Measurements from ENCODE around the gene SULT1B1. TPM values are rescaled to one million over a fixed set of nuclear protein-coding genes. Genes with fewer than 3 reads are reported as not detected.

The SULT1B1 gene
- total RNA-seq, 1 experiment from 2014 or later = 0.04 TPM

DNA sequence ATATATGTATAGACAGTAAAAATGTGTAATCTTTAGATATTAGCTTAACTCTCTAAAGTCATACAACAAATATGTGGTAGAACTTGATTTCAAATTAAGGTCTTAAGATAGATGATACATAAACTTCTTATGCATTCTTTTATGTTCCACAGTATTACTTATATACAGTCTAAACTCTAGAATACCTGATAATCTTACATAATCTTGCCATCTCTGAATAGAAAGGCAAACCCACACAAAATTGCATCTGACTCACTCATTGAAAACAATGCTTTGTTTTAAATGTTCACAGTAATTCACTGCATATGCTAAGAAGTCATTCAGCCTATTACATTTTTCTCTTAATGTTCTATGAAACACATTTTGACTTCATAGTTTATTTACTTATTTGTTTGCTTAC is 10.1 kb downstream of the SULT1B1 start (continued):
- no peak for TF ChIP-seq OVOL2 (CRISPR knock-in tag; IDR thresholded peaks at IDR 0.05; ENCODE audit: borderline replicate concordance)
- TF ChIP-seq, protein P1, sequence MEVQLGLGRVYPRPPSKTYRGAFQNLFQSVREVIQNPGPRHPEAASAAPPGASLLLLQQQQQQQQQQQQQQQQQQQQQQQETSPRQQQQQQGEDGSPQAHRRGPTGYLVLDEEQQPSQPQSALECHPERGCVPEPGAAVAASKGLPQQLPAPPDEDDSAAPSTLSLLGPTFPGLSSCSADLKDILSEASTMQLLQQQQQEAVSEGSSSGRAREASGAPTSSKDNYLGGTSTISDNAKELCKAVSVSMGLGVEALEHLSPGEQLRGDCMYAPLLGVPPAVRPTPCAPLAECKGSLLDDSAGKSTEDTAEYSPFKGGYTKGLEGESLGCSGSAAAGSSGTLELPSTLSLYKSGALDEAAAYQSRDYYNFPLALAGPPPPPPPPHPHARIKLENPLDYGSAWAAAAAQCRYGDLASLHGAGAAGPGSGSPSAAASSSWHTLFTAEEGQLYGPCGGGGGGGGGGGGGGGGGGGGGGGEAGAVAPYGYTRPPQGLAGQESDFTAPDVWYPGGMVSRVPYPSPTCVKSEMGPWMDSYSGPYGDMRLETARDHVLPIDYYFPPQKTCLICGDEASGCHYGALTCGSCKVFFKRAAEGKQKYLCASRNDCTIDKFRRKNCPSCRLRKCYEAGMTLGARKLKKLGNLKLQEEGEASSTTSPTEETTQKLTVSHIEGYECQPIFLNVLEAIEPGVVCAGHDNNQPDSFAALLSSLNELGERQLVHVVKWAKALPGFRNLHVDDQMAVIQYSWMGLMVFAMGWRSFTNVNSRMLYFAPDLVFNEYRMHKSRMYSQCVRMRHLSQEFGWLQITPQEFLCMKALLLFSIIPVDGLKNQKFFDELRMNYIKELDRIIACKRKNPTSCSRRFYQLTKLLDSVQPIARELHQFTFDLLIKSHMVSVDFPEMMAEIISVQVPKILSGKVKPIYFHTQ (CRISPR knock-in tag; IDR thresholded peaks at IDR 0.05) = no peak
- no peak for TF ChIP-seq SP1 (CRISPR knock-in tag; conservative IDR thresholded peaks at IDR 0.05)
- TF ChIP-seq ESRRA (CRISPR knock-in tag; IDR thresholded peaks at IDR 0.05; ENCODE audit: borderline replicate concordance) = no peak
- no peak for TF ChIP-seq FOXP1 (CRISPR knock-in tag; IDR thresholded peaks at IDR 0.05; ENCODE audit: borderline replicate concordance)
- no peak for TF ChIP-seq MXD4 (CRISPR knock-in tag; IDR thresholded peaks at IDR 0.05; ENCODE audit: borderline replicate concordance)
- TF ChIP-seq ZNF121 (CRISPR knock-in tag; IDR thresholded peaks at IDR 0.05) = no peak
- TF ChIP-seq FOXJ3 (CRISPR knock-in tag; IDR thresholded peaks at IDR 0.05; ENCODE audit: borderline replicate concordance) = no peak
- TF ChIP-seq, protein P2, sequence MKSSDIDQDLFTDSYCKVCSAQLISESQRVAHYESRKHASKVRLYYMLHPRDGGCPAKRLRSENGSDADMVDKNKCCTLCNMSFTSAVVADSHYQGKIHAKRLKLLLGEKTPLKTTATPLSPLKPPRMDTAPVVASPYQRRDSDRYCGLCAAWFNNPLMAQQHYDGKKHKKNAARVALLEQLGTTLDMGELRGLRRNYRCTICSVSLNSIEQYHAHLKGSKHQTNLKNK (CRISPR knock-in tag; IDR thresholded peaks at IDR 0.05) = no peak
- TF ChIP-seq, protein P3, sequence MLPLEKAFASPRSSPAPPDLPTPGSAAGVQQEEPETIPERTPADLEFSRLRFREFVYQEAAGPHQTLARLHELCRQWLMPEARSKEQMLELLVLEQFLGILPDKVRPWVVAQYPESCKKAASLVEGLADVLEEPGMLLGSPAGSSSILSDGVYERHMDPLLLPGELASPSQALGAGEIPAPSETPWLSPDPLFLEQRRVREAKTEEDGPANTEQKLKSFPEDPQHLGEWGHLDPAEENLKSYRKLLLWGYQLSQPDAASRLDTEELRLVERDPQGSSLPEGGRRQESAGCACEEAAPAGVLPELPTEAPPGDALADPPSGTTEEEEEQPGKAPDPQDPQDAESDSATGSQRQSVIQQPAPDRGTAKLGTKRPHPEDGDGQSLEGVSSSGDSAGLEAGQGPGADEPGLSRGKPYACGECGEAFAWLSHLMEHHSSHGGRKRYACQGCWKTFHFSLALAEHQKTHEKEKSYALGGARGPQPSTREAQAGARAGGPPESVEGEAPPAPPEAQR (CRISPR knock-in tag; IDR thresholded peaks at IDR 0.05) = no peak
- TF ChIP-seq ZNF263 (CRISPR knock-in tag; IDR thresholded peaks at IDR 0.05; ENCODE audit: low read depth) = no peak
- no peak for TF ChIP-seq ETV6 (CRISPR knock-in tag; IDR thresholded peaks at IDR 0.05)

DNA sequence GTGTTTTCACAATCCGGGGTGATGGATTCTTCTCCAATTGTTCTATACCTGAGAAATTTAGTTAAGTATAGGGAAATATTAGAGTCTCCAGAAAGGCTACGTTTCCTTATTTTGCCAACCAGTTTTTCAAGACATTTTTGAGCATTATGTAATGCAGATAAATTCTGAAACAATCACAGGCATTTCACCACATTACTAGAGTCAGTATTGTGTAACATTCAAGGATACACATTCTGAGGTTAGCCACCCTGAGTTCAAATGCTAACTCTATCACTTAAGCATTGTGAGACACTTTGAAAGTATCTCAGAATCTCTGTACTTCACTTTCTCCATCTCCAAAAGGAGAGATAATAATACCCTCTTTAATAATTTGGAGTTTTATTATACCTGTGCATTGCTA is 10.6 kb downstream of the SULT1B1 start:
- no peaks in the 10 kb centered on the region for H3K27me3 Mint-ChIP-seq (ENCODE audit: low read depth)
- no peaks in the 10 kb centered on the region for H3K36me3 Mint-ChIP-seq
- TF ChIP-seq ZNF416 (CRISPR knock-in tag; IDR thresholded peaks at IDR 0.05) = no peak
- TF ChIP-seq, protein P4, sequence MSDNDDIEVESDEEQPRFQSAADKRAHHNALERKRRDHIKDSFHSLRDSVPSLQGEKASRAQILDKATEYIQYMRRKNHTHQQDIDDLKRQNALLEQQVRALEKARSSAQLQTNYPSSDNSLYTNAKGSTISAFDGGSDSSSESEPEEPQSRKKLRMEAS (CRISPR knock-in tag; IDR thresholded peaks at IDR 0.05) = no peak
- TF ChIP-seq FOXP1 (CRISPR knock-in tag; IDR thresholded peaks at IDR 0.05; ENCODE audit: borderline replicate concordance) = no peak
- no peak for TF ChIP-seq CDX4 (CRISPR knock-in tag; IDR thresholded peaks at IDR 0.05; ENCODE audit: borderline replicate concordance)
- TF ChIP-seq TEAD1 (CRISPR knock-in tag; IDR thresholded peaks at IDR 0.05) = no peak
- no peak for TF ChIP-seq PRRX2 (CRISPR knock-in tag; IDR thresholded peaks at IDR 0.05)
- ATAC-seq (no peak), DNase-seq (ENCODE audit: low spot score) (no peak)
- CTCF ChIA-PET = no interaction called here
- POLR2A ChIA-PET = no interaction called here
- no peaks in the 10 kb centered on the region for H3K4me1 Mint-ChIP-seq
- no peaks in the 10 kb centered on the region for H3K9me3 Mint-ChIP-seq
- H3K4me3 Mint-ChIP-seq = no peak overlapping the region
- H3K27ac Mint-ChIP-seq = no peak overlapping the region

GRCh38 chr4:69748173-69748572 is 12.2 kb downstream of the SULT1B1 start:
- Mint-ChIP-seq H3K4me1 (no peaks in the 10 kb centered on the region), H3K36me3 (no peaks in the 10 kb centered on the region), H3K27ac (no peak overlapping the region), H3K9me3 (no peaks in the 10 kb centered on the region), H3K27me3 (ENCODE audit: low read depth) (no peaks in the 10 kb centered on the region), H3K4me3 (no peak overlapping the region)
- DNase-seq (ENCODE audit: low spot score) (no peak), ATAC-seq (no peak)
- CTCF ChIA-PET = no interaction called here
- POLR2A ChIA-PET = no interaction called here
- TF ChIP-seq CREM (CRISPR knock-in tag; IDR thresholded peaks at IDR 0.05) (no peak), KAT7 (CRISPR knock-in tag; IDR thresholded peaks at IDR 0.05; ENCODE audit: borderline replicate concordance) (no peak), NR3C1 (CRISPR knock-in tag; conservative IDR thresholded peaks at IDR 0.05; ENCODE audit: low read depth) (no peak)

Measured in WTC11 (cell line).